Measurements from ENCODE around the gene TRAPPC6A. TPM values are rescaled to one million over a fixed set of nuclear protein-coding genes. Genes with fewer than 3 reads are reported as not detected.
A peak's percentile ranks its signal among the peaks of the same experiment; 100 is the strongest.

The TRAPPC6A gene
- total RNA-seq, 4 donors from 2014 or later, result 20.8 to 30.4 (median 23.8) TPM

GRCh38 chr19:45159210-45159970, 18.6 kb downstream of the TRAPPC6A start:
- no peak for ATAC-seq (ENCODE audit: low FRiP score)
- DNase-seq (ENCODE audit: low spot score), result no peak
- TF ChIP-seq CTCF (IDR thresholded peaks at IDR 0.05), result no peak

DNA sequence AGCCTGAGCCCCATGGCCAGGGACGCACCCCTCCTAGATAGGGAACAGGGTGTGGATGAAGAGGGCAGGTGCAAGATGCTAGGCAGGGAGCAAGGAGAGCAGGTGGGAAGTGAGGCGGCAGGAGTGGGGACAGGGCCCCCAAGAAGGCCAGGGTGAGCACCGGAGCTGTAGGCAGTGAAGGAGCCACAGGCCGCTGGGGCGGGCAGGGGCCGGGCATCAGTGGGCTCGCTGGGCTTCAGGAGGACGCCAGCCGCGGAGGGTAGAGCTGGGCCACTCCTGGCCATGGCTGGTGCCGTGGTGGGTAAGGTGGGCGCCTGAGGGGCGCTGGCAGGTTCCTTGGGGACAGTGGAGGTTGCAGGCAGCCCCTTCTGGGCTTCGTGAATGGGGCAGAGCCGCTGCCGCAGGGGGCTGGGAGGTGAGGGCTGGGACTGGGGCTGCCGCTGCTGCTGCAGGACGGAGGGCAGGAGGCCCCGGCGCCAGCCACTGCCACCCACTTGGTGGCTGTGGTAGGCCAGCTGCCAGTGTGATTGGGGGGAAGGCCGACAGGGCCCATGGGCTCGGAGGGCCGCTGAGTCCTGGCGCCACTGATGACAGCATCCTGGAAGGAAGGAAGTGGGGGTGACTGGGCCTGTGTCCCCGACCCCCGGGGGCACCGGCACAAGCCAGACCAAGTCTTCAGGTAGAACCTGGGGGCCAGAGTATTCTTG, 19.4 kb downstream of the TRAPPC6A start:
- ATAC-seq (ENCODE audit: low FRiP score), result no peak
- no peak for TF ChIP-seq CTCF (IDR thresholded peaks at IDR 0.05)
- no peak for DNase-seq (ENCODE audit: low spot score)

DNA sequence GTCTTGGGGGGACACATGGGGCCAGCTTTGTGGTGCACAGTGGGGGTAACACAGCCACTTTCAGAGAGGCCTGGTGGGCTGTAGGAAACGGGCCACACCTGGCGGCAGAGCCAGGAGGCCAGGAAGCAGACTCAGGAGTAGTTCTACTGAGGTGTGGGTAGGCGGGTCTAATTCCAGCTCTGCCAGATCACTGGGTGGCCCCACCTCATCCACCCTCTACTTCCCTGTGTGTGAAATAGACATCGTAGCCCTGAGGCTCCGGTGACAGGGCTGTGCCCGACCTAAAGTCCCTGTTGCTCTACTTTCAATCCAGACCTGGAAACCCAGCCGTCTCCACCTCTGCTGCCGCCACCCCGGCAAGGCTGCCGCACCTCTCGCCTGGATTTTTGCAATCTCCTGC, 21.3 kb downstream of the TRAPPC6A start:
- DNase-seq (ENCODE audit: low spot score), result no peak
- TF ChIP-seq CTCF (IDR thresholded peaks at IDR 0.05), result no peak
- ATAC-seq (ENCODE audit: low FRiP score), result no peak

- DNase-seq (ENCODE audit: low spot score) (no peak), ATAC-seq (ENCODE audit: low FRiP score) (no peak)
- TF ChIP-seq CTCF (IDR thresholded peaks at IDR 0.05), result no peak
Observed at GRCh38 chr19:45156011-45156630, 21.9 kb downstream of the TRAPPC6A start.

DNA sequence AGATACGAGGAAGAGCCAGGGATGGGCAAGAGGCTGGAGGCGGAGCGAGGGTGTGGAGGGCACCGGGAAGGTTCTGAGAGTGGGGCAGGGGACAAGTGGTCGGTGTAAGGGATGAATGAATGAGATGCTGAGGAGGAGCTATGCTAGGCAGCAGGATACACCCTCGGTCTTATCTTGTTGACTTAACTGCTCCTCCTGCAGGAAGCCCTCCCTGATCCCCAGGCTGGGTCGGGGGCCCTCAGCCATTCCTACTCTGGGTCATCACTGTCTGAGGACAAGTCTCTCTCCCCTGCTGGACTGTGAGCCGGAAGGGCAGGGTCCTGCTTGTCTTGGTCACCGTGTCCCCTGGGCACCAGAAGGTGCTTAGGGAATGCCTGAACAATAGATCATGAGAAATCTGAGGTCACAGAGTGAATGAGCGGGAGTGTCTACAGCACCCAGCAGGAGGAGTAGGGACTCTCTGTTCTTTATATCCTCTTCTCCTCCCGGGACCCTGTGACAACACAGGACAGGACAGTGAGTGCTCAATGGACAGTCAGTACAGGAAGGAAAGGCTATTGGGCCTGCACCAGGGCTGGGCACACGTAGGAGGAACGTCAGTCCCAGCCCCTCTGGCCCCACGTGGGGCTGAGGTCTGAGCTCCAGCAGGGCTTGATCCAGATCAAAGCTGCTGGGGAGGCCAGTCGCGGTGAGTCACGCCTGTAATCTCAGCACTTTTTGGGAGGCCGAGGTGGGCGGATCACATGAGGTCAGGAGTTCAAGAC, 23.8 kb downstream of the TRAPPC6A start:
- no peak for DNase-seq (ENCODE audit: low spot score)
- TF ChIP-seq CTCF (IDR thresholded peaks at IDR 0.05), result no peak
- ATAC-seq (ENCODE audit: low FRiP score), result peak; percentile 14

DNA sequence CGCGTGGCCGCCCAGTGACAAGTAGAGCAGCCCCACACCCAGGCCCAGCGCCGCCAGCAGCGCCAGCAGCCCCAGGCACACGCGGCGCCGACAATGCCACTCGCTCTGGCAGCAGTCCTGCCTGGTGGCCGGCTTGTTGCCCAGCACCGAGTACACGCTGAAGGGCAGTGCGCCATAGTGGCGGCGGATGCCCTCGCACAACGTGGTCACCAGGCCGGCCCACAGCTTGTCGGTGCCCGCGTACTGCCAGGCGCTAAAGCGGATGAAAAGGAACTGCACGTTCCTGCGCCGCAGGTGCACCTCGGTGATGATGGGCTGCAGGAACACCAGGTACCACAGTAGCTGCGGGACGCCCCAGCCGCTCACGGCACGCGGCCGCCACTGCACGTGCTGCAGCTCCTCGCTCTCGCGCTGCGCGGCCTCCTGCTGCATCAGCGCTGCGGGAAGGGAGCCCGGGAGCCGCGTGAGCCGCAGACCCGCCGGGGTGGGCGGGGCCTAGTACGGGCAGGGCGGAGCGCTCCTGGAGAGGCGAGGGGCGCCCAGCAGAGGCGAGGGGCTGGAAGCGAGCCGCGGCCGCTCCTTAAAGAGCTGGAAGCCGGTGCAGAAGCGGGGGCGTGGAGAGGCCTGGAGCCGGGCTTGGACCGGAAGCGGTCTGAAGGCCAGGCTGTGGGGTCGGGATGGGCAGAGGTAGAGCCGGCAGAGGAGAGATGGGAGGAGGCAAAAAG, 24.5 kb downstream of the TRAPPC6A start:
- TF ChIP-seq CTCF (IDR thresholded peaks at IDR 0.05), result no peak
- ATAC-seq (ENCODE audit: low FRiP score) (peak; percentile 54), DNase-seq (ENCODE audit: low spot score) (no peak)

Measured in omental fat pad (tissue), 4 donors.